WERI-Rb-1 (cell line): Measurements from ENCODE around the gene PRTG.
"Not testable (repeated sequence)": the region's sequence is repeated elsewhere in the genome, so short reads cannot be mapped to it uniquely, and the experiment has no call there.

ENCODE experiments used
- DNase-seq: peaks from one replicate; pipeline ENCODE4 v3.0.0-alpha.2; 2020
- H3K27ac ChIP-seq: fragments of 250-450 bp; sonication (Bioruptor Pico); 2 replicates; pipeline ENCODE4 v1.5.1; 2020; ENCODE audit warnings: mild to moderate bottlenecking, moderate library complexity
- H3K27me3 ChIP-seq: fragments of 250-450 bp; sonication (Bioruptor Pico); 2 replicates; pipeline ENCODE4 v1.5.1; 2021; ENCODE audit warnings: mild to moderate bottlenecking, low read depth, moderate library complexity; ENCODE audit not compliant: insufficient read depth, severe bottlenecking
- H3K36me3 ChIP-seq: fragments of 250-450 bp; sonication (Bioruptor Pico); 2 replicates; pipeline ENCODE4 v1.5.1; 2020; ENCODE audit warnings: mild to moderate bottlenecking, moderate library complexity
- H3K4me3 ChIP-seq: 2 replicates; pipeline ENCODE4 v1.5.1; 2011; ENCODE audit warnings: low read depth, mild to moderate bottlenecking, control low read depth, low read length
- H3K9me3 ChIP-seq: fragments of 250-450 bp; sonication (Bioruptor Pico); 2 replicates; pipeline ENCODE4 v1.5.1; 2021; ENCODE audit warnings: mild to moderate bottlenecking, moderate library complexity; ENCODE audit not compliant: severe bottlenecking
- TF ChIP-seq, protein P1 (sequence below): IDR thresholded peaks from 2 replicates; pipeline ENCODE4 v1.5.1; 2011; ENCODE audit warnings: low read depth, mild to moderate bottlenecking, control low read depth, inconsistent platforms, low read length

The PRTG gene

GRCh38 chr15:55770806-55771205, 27.9 kb upstream of the PRTG start:
- TF ChIP-seq, protein P1, sequence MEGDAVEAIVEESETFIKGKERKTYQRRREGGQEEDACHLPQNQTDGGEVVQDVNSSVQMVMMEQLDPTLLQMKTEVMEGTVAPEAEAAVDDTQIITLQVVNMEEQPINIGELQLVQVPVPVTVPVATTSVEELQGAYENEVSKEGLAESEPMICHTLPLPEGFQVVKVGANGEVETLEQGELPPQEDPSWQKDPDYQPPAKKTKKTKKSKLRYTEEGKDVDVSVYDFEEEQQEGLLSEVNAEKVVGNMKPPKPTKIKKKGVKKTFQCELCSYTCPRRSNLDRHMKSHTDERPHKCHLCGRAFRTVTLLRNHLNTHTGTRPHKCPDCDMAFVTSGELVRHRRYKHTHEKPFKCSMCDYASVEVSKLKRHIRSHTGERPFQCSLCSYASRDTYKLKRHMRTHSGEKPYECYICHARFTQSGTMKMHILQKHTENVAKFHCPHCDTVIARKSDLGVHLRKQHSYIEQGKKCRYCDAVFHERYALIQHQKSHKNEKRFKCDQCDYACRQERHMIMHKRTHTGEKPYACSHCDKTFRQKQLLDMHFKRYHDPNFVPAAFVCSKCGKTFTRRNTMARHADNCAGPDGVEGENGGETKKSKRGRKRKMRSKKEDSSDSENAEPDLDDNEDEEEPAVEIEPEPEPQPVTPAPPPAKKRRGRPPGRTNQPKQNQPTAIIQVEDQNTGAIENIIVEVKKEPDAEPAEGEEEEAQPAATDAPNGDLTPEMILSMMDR = no peak

DNA sequence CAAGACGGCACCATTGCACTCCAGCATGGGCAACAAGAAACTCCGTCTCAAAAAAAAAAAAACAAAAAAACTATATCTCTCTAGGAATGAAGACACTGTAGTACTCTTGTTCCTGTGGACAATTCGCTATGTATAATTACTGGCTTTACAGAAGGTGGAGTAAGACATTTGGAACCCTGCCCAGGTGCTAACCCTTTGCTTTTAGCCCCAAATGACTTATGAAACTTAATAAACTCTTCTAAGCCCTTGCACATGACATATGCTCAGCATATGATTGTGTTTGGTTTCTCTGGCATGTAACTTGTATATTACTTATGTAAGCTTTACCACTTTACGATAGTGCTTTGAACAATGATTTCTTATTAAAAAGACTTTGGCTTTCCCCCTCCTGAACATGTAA, 27.3 kb upstream of the PRTG start:
- TF ChIP-seq, protein P1 = no peak
- no peaks in the 10 kb centered on the region for H3K36me3 ChIP-seq
- H3K4me3 ChIP-seq = no peak overlapping the region
- H3K27ac ChIP-seq = no peak overlapping the region
- no peaks in the 10 kb centered on the region for H3K9me3 ChIP-seq
- no peak for DNase-seq
- no peaks in the 10 kb centered on the region for H3K27me3 ChIP-seq

More at GRCh38 chr15:55770806-55771205, 27.9 kb upstream of the PRTG start:
- H3K27ac ChIP-seq = no peak overlapping the region
- H3K9me3 ChIP-seq = no peaks in the 10 kb centered on the region
- no peaks in the 10 kb centered on the region for H3K27me3 ChIP-seq
- H3K4me3 ChIP-seq = no peak overlapping the region
- peak; percentile 52 for DNase-seq
- no peaks in the 10 kb centered on the region for H3K36me3 ChIP-seq

GRCh38 chr15:55768670-55769185, 25.8 kb upstream of the PRTG start:
- TF ChIP-seq, protein P1 = no peak
- no peak for DNase-seq
- Histone ChIP-seq H3K27ac (no peak overlapping the region), H3K4me3 (no peak overlapping the region), H3K27me3 (no peaks in the 10 kb centered on the region), H3K9me3 (no peaks in the 10 kb centered on the region), H3K36me3 (no peaks in the 10 kb centered on the region)

- TF ChIP-seq, protein P1 = no peak
- H3K36me3 ChIP-seq = no peaks in the 10 kb centered on the region
- no peaks in the 10 kb centered on the region for H3K27me3 ChIP-seq
- no peak overlapping the region for H3K4me3 ChIP-seq
- peak overlapping the region; percentile 6; the same call in 1 of the 2 replicates for H3K27ac ChIP-seq
- H3K9me3 ChIP-seq = no peaks in the 10 kb centered on the region
- no peak for DNase-seq
Measured at GRCh38 chr15:55766676-55767075, 23.7 kb upstream of the PRTG start.

GRCh38 chr15:55764398-55764797, 21.4 kb upstream of the PRTG start:
- H3K27ac ChIP-seq = no peak overlapping the region
- TF ChIP-seq, protein P1 = no peak
- no peaks in the 10 kb centered on the region for H3K27me3 ChIP-seq
- H3K36me3 ChIP-seq = no peaks in the 10 kb centered on the region
- no peak overlapping the region for H3K4me3 ChIP-seq
- no peaks in the 10 kb centered on the region for H3K9me3 ChIP-seq
- DNase-seq = no peak

GRCh38 chr15:55758580-55758986, 15.6 kb upstream of the PRTG start:
- TF ChIP-seq, protein P1 = no peak
- Histone ChIP-seq H3K4me3 (no peak overlapping the region), H3K27me3 (no peaks in the 10 kb centered on the region), H3K27ac (no peak overlapping the region), H3K36me3 (no peaks in the 10 kb centered on the region), H3K9me3 (no peaks in the 10 kb centered on the region)
- DNase-seq = no peak

- not testable (repeated sequence) for DNase-seq
Measured at GRCh38 chr15:55753433-55753832, 10.5 kb upstream of the PRTG start.

More at GRCh38 chr15:55753433-55753832, 10.5 kb upstream of the PRTG start:
- H3K27ac ChIP-seq, H3K4me3 ChIP-seq, H3K36me3 ChIP-seq, H3K27me3 ChIP-seq, H3K9me3 ChIP-seq: not testable (repeated sequence)
